8988T (cell line): ENCODE results near the gene LGI4.
A peak's percentile ranks its signal among the peaks of the same experiment; 100 is the strongest.
"Not testable (repeated sequence)": the region's sequence is repeated elsewhere in the genome, so short reads cannot be mapped to it uniquely, and the experiment has no call there.

ENCODE experiments used
- DNase-seq: peaks from one replicate; pipeline ENCODE4 v3.0.0; 2011

The LGI4 gene

GRCh38 chr19:35105411-35106290, 29.2 kb downstream of the LGI4 start:
- no peak for DNase-seq

DNA sequence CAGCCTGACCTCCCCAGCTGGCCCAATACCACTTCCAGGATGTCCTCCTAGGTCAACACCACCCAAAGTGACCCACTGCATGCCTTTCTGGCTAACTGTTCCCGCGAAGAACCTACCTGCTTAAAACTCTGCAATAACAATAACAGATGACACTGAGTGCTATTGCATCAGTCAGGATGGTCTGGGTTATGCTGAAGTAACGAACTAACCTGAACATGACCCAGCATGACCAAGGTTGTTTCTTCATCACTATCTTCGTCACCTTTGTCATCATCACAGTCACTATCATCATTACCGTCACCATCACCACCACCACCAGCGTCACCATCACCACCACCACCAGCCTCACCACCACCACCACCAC, 29.8 kb downstream of the LGI4 start:
- DNase-seq, result no peak

DNA sequence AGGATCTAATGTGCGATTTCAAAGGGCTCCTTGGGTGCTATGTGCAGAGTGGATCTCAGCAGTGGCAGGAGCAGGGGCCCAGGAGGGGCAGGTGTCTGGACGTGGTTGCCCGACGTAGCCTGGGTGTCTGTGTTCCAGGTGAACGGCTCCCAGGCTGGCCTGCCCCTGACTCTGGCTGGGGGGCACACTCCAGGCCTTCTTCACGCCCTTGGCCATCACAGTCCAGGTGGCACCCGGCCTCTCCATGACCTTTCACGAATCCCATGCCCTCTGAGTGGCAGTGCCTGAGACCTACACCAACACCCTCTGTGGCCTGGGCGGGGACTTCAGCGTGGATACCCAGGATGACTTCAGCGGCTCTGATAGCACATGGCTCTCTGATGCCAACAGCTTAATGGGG, 30.5 kb downstream of the LGI4 start:
- no peak for DNase-seq

DNA sequence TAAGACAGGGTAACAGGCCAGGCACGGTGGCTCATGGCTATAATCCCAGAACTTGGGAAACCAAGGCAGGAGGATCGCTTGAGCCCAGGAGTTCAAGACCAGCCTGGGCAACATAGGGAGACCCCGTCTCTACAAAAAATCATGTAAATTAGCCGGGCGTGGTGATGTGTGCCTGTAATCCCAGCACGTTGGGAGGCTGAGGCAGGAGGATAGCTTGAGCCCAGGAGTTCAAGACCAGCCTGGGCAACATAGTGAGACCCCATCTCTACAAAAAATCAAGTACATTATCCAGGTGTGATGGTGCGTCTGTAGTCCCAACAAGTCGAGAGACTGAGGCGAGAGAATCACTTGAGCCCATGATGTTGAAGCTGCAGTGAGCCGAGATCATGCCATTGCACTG, 31.2 kb downstream of the LGI4 start:
- not testable (repeated sequence) for DNase-seq

DNA sequence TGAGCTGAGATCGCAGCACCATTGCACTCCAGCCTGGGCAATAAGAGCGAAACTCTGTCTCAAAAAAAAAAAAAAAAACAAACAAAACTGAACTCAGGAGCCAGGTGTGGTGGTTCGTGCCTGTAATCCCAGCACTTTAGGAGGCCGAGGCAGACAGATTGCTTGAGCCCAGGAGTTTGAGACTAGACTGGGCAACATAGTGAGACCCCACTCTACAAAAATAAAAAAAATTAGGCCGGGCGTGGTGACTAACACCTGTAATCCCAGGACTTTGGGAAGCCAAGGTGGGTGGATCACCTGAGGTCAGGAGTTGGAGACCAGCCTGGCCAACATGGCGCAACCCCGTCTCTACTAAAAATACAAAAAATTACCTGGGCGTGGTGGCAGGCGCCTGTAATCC, 32.9 kb downstream of the LGI4 start:
- not testable (repeated sequence) for DNase-seq

DNA sequence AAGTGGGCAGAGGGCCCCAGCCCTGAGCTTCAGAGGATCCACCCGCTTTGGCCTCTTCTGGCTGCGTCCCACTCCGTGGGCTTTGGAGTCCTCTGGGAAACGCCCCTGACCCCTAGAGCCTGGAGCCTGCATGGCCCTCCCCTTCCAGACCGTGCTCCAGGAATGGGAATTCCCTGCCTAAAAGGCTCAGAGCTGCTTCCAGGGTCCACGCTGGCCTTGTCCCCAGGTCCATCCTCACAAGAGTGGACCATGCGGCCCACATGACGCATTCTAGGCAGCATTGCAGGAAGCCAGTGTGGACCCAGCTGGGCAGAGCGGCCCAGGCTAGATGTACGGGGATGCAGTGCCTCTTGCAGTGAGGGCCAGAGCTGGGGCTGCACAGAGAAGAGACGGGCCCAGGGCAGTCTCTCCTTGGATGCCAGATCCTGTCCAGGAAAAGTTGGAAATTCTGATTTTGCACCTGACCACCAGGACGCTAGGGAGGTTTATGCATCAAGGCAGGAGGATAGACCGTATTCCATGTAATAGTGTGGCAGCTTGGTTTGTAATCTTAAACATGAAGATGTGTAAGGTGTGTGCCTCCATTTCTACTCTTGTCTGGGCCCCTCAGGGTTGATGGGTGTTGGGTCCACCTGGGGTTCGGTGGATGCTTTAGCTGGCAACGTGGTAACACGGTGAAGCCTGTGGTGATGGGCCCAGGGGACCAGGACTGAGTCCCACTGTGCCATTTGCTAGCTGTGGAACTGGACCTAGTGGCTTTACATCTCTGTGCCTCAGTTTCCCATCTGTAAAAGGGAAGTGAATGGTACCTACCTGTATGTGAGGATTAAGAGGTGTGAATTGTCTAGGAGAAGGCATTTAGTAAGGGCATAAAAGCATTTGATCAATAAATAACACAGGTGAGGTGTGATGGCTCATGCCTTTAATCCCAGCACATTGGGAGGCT, 34.0 kb downstream of the LGI4 start:
- DNase-seq, result no peak

GRCh38 chr19:35099897-35100275, 35.0 kb downstream of the LGI4 start:
- DNase-seq, result no peak

- DNase-seq, result no peak
Measured at GRCh38 chr19:35099155-35099896, 35.5 kb downstream of the LGI4 start.

- no peak for DNase-seq
Measured at GRCh38 chr19:35098413-35099049, 36.3 kb downstream of the LGI4 start.

DNA sequence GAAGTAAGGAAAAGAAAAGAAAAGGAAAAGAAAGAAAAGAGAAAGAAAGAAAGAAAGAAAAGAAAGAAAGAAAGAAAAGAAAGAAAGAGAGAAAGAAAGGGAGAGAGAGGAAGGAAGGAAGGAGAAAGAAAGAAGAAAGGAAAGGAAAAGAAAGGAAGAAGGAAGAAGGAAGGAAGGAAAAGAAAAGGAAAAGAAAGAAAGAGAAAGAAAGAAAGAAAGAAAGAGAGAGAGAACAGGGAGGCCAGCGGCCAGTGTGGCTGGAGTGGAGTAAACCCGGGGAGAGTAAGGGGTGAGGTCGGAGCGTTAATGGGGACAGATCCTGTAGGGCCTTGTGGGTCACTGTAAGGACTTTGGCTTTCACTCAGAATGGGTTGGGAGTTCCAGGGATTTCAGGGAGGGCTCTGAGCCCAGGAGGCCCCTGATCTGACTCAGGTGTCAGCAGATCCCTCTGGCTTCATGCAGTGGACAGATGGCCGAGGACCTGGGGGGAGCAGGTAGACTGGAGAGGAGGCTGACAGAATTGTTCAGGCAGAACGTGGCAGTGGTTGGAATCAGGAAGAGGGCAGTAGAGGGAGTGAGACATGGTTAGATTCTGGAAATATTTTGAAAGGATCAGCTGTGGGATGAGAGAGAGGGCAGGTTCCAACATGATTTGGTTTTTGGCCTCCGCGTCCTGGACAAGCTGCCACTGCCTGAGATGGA, 39.0 kb downstream of the LGI4 start:
- DNase-seq, result no peak

- DNase-seq, result no peak
Measured at GRCh38 chr19:35094656-35095055, 40.2 kb downstream of the LGI4 start.

GRCh38 chr19:35093941-35094647, 40.8 kb downstream of the LGI4 start:
- DNase-seq, result no peak

- DNase-seq, result no peak
Measured at GRCh38 chr19:35093430-35093829, 41.4 kb downstream of the LGI4 start.

DNA sequence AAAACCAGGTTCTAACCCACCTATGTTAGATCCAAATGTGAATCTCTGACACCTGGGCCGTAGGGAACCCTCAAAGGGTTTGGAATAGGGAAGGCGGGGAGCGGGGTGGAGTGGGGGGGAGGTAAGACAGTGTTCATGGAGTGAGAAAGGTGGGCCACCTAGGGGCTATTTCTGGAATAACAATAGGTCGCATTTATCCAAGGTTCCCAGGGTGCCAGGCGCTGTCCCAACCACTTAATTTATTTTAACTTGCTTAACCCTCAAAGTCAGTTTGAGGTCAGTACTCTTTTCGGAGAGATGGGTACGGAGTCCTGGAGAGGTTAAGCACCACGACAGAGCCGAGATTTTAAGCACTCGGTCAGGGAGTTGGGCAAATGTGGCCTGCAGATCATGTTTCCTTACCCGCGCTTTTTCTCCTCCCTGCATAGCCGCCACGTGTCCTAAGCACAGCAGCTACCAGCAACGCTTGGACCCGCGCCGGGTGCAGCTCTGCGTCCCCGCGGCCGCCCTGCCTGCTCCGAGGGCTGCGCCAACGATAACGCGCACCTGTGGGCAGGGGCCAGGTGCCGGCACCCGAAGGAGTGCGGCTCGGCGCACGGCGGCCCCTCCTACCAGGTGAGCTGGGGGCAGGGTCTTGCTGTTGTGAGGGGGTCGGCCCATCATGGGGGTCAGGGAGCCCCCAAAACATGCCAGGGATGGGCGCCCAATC, 44.2 kb downstream of the LGI4 start:
- peak; percentile 90 for DNase-seq

GRCh38 chr19:35090160-35090505, 44.7 kb downstream of the LGI4 start:
- no peak for DNase-seq

DNA sequence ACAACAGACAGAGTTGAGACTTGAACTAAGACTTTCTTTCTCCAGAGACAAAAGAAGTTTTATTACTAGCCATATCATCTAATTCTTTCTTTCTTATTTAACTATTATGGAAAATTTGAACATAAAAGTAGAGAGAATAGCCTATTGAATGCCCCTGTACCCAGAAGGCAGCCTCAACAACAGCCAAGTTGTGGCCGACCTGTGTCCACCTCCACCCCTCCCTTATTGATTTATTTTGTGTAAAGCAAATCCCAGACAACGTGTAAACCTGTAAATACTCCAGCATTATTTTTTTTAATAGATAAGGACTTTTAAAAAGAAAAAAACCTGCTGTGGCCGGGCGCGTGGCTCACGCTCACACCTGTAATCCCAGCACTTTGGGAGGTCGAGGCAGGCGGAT, 45.3 kb downstream of the LGI4 start:
- no peak for DNase-seq

DNA sequence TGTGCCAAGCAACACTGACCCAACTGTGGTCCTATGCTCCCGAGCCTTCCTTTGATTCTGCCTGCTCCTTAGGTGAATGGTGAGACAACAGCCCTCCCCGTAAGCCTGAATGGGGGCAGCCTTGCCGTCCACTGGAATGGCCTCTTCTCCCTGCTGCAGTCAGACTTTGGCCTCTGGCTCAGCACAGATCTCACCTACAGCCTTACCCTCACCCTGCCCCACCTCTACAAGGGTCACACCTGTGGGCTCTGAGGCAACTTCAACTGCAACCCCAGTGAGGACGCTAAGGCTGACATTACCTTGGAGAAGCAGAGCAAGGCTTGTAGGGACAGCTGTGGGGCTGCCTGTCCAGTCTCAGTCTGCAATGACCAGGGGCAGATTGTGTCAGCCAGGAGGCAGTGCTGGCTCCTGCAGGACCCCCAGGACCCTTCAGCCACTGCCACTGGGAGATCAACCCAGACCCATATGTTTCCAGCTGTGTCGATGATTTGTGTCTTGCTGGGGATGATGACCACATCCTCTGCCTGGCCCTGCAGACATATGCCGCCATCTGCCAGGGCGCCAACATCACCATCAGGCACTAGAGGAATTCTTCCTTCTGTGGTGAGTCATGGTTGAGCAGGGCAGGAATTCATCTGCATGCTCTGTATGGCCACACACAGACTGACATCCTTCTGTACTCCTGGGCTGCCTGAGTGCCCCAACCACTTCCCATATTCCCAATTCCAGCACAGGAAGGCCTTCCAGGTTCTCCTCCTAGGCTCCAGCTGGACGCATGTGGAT, 46.5 kb downstream of the LGI4 start:
- DNase-seq, result peak; percentile 81

GRCh38 chr19:35087393-35087792, 47.5 kb downstream of the LGI4 start:
- DNase-seq, result no peak

- no peak for DNase-seq
Measured at GRCh38 chr19:35086455-35086854, 48.4 kb downstream of the LGI4 start.

GRCh38 chr19:35085947-35086346, 48.9 kb downstream of the LGI4 start:
- DNase-seq, result no peak
